IgD-negative memory B cell (primary cell): ENCODE results near the gene CFHR5. TPM values are rescaled to one million over a fixed set of nuclear protein-coding genes. Genes with fewer than 3 reads are reported as not detected.
"Not testable (repeated sequence)": the region's sequence is repeated elsewhere in the genome, so short reads cannot be mapped to it uniquely, and the experiment has no call there.

Experiments
- H3K27ac Mint-ChIP-seq, 3 donors: one replicate each; pipeline ENCODE4 v1.8.0; 2020 to 2022; ENCODE audit warnings: mild to moderate bottlenecking in 3 of 3, mixed read lengths in 3 of 3, moderate library complexity in 1 of 3
- H3K27me3 Mint-ChIP-seq: one replicate; pipeline ENCODE4 v1.8.0; 2021; ENCODE audit warnings: mixed read lengths
- H3K36me3 Mint-ChIP-seq: one replicate; pipeline ENCODE4 v1.8.0; 2020; ENCODE audit warnings: mild to moderate bottlenecking, mixed read lengths
- H3K4me1 Mint-ChIP-seq, 3 donors: one replicate each; pipeline ENCODE4 v1.8.0; 2020 to 2022; ENCODE audit warnings: mixed read lengths in 3 of 3, mild to moderate bottlenecking in 1 of 3
- H3K4me3 Mint-ChIP-seq, 4 donors: one replicate each; pipeline ENCODE4 v1.8.0; 2020 to 2022; ENCODE audit warnings: mild to moderate bottlenecking in 4 of 4, mixed read lengths in 4 of 4, moderate library complexity in 3 of 4
- H3K9me3 Mint-ChIP-seq, 3 donors: one replicate each; pipeline ENCODE4 v1.8.0; 2020 to 2021; ENCODE audit warnings: mixed read lengths in 3 of 3, mild to moderate bottlenecking in 1 of 3
- polyA plus RNA-seq: library from polyadenylated mRNA; unstranded; fragments of 300-500 nt; fragmentation: Illumina TruSeq; gene quantifications from one replicate; pipeline ENCODE4 v1.2.3, GENCODE V29; 2021

Gene CFHR5
- not detected for polyA plus RNA-seq

DNA sequence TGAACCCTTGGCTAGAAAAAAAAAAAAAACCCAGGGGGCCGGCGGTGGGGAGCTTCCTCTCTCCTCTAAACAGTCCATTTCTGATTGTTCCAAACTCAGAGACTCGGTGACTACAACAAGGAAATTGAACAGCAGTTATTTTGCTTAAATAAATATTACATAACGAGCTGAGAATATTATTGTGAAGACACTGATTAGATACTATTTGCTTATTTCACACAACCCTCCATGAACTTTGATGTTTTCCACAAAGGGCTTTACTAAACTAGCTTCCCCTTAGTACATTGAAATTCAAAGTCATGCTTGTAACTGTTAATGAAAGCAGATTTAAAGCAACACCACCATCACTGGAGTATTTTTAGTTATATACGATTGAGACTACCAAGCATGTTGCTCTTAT, at the start of gene CFHR5:
CFHR5 (plus strand) TSS at position 279 of the 400 bp plus-strand sequence; CDS start at position 388, 109 bp downstream.
- Mint-ChIP-seq H3K27me3 (no peaks in the 10 kb centered on the region), H3K9me3 (no peaks in the 10 kb centered on the region), H3K4me1 (no peaks in the 10 kb centered on the region), H3K4me3 (no peak within 1 kb of the TSS), H3K27ac (no peak within 1 kb of the TSS), H3K36me3 (no peaks in the 10 kb centered on the region)

DNA sequence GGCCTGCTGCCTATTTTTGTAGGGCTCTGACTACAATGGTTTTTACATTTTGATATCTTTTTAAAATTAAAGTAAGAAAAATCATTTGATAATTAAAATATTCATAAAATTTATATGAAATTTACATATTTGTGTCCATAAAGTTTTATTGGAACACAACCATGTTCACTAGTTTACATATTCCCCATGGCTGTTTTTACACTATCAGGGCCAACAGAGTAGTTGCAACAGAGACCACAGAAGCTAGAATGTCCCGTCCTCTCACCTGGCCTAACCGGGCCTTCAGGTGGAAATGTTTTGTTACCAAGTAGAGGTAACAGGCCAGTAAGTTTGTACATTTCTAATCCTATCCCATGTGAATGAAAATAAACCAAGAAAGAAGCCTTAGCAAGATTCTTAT, 44.5 kb upstream of the CFHR5 start:
- not testable (repeated sequence) for H3K36me3 Mint-ChIP-seq, H3K4me3 Mint-ChIP-seq, H3K9me3 Mint-ChIP-seq, H3K27ac Mint-ChIP-seq, H3K27me3 Mint-ChIP-seq, H3K4me1 Mint-ChIP-seq

DNA sequence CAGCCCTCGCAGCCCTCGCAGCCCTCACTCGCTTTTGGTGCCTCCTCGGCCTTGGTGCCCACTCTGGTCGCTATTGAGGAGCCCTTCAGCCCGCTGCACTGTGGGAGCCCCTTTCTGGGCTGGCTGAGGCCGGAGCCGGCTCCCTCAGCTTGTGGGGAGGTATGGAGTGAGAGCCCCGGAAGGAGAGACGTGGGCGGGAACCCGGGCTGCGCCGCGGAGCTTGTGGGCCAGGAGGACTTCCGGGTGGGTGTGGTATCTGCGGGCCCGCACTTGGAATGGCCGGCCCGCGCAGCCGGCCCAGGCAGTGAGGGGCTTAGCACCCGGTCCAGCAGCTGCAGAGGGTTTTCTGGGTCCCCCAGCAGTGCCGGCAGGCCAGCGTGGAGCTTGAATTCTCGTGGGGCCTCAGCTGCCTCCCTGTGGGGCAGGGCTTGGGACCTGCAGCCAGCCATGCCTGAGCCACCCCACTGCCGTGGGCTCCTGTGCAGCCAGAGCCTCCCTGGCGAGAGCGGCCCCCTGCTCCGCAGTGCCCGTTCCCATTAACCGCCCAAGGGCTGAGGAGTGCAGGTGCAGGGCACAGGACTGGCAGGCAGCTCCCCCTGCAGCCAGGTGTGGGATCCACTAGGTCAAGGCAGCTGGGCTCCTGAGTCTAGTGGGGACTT, 43.7 kb upstream of the CFHR5 start:
- H3K4me1 Mint-ChIP-seq, result no peaks in the 10 kb centered on the region
- H3K36me3 Mint-ChIP-seq, result no peaks in the 10 kb centered on the region
- H3K9me3 Mint-ChIP-seq, result peaks cover 0 to 9% (median 0%) of the 10 kb centered on the region in 3 donors
- H3K4me3 Mint-ChIP-seq, result no peak overlapping the region
- H3K27ac Mint-ChIP-seq, result no peak overlapping the region
- H3K27me3 Mint-ChIP-seq, result no peaks in the 10 kb centered on the region

DNA sequence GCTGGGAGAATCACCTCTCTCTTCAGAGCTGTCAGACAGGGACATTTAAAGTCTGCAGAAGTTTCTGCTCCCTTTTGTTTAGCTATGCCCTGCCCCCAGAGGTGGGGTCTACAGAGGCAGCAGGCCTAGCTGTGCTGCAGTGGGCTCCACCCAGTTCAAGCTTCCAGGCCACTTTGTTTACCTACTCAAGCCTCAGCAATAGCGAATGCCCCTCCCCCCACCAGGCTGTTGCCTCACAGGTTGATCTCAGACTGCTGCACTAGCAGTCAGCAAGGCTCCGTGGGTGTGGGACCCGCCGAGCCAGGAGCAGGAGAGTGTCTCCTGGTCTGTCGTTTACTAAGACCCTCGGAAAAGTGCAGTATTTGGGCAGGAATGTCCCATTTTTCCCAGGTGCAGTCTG, 35.9 kb upstream of the CFHR5 start:
- not testable (repeated sequence) for H3K4me3 Mint-ChIP-seq

DNA sequence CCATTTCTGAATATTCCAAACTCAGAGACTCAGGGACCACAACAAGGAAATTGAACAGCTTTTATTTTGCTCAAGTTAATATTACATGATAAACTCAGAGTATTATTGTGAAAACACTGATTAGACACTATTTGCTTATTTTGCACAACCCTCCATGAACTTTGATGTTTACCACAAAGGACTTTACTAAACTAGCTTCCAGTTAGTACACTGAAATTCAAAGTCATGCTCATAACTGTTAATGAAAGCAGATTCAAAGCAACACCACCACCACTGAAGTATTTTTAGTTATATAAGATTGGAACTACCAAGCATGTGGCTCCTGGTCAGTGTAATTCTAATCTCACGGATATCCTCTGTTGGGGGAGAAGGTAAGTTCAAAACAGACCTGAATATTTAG, 33.8 kb upstream of the CFHR5 start, which contains the start of gene CFHR2:
CFHR2 (plus strand) TSS at position 171 of the 400 bp plus-strand sequence; CDS start at position 314, 143 bp downstream.
- not testable (repeated sequence) for H3K36me3 Mint-ChIP-seq, H3K9me3 Mint-ChIP-seq, H3K4me3 Mint-ChIP-seq, H3K27ac Mint-ChIP-seq, H3K4me1 Mint-ChIP-seq, H3K27me3 Mint-ChIP-seq

More for the DNA sequence above, 35.9 kb upstream of the CFHR5 start:
- not testable (repeated sequence) for H3K4me1 Mint-ChIP-seq, H3K36me3 Mint-ChIP-seq, H3K9me3 Mint-ChIP-seq, H3K27ac Mint-ChIP-seq, H3K27me3 Mint-ChIP-seq

DNA sequence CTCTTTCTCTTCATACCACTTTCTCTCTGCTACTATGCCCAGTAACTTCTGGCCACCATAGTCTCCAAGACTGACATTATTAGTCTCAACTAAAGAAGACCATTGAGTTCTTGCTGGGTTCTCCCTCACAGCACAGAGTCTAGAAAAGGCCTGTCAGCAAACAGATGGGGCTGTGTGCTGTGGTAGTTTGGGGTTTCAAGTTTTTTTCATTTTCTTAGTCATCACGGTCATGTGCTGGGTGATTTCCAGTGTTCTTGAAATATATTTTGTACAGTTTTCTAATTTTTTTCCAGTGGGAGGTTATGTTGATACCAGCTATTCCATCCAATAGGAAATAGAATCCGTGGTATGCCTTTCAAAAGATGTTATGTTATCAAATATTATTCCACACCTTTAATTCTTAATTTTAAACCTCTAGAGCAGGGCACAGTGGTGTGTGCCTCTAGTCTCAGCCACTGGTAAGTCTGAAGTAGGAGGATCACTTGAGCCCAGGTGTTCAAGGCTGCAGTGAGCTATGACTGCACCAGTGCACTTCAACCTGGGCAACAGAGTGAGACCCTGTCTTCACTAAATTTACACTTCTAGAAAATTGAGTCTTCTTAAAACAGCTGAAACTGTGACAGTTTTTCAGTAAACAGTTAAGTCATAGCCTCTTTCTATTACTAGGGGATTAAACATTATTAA, 25.5 kb upstream of the CFHR5 start:
- no peaks in the 10 kb centered on the region for H3K27me3 Mint-ChIP-seq
- H3K27ac Mint-ChIP-seq, result no peak overlapping the region
- no peaks in the 10 kb centered on the region for H3K4me1 Mint-ChIP-seq
- peaks cover 0 to 12% (median 0%) of the 10 kb centered on the region in 3 donors for H3K9me3 Mint-ChIP-seq
- no peaks in the 10 kb centered on the region for H3K36me3 Mint-ChIP-seq
- no peak overlapping the region for H3K4me3 Mint-ChIP-seq

DNA sequence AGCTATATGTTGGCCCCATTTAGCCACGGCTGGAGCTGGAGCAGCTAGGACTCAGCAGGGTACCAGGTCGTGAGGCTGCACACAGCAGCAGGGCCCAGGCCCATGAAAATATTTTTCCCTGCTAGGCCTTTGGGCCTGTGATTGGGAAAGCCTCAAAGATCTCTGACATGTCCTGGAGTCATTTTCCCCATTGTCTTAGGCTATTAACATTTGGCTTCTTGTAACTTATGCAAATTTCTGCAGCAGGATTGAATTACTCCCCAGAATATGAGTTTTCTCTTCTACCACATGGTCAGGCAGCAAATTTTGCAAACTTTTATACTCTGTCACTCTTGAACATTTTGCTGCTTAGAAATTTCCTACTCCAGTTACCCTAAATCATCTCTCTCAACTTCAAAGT, 22.6 kb upstream of the CFHR5 start:
- no peaks in the 10 kb centered on the region for H3K27me3 Mint-ChIP-seq
- H3K9me3 Mint-ChIP-seq, result peaks cover 0 to 12% (median 0%) of the 10 kb centered on the region in 3 donors
- H3K36me3 Mint-ChIP-seq, result no peaks in the 10 kb centered on the region
- H3K27ac Mint-ChIP-seq, result no peak overlapping the region
- no peak overlapping the region for H3K4me3 Mint-ChIP-seq
- no peaks in the 10 kb centered on the region for H3K4me1 Mint-ChIP-seq

DNA sequence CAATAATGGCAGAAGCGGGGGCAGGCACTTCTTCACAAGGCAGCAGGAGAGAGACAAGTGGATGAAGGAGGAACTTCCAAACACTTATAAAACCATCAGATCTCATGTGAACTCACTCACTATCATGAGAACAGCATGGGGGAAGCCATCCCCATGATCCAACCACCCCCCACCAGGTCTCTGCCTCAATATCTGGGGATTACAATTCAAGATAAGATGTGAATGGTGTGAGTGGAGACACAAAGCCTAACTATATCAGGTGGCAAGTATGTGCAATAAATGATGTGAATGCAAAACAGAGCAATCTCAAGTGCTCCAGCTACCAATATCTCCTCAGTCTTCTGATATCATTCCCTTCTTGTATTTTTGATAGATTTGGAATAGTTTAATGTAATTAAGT, 21.4 kb upstream of the CFHR5 start:
- Mint-ChIP-seq H3K4me1 (no peaks in the 10 kb centered on the region), H3K9me3 (peaks cover 0 to 12% (median 1%) of the 10 kb centered on the region in 3 donors), H3K27ac (no peak overlapping the region), H3K4me3 (no peak overlapping the region), H3K27me3 (no peaks in the 10 kb centered on the region), H3K36me3 (no peaks in the 10 kb centered on the region)

DNA sequence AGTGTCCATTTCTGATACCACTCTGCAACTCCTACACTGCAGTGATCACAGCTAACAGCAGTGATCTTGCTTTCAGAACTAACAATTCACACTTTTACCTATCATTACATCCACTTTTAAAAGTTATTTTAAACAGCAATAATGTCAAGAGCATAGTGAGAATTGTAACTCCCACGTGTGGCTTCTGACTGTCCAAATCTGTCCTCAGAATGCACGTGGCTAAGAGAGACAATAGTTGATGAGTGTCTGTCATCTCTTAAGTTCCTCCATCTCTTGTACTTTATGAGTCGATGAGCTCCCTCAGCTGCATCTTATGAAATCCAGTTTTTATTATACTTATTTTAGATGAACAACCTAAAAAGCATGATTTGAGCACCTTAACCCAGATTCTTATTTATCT, 16.5 kb upstream of the CFHR5 start:
- Mint-ChIP-seq H3K4me1 (no peaks in the 10 kb centered on the region), H3K9me3 (peaks cover 0 to 7% (median 1%) of the 10 kb centered on the region in 3 donors), H3K4me3 (no peak overlapping the region), H3K27ac (no peak overlapping the region), H3K36me3 (no peaks in the 10 kb centered on the region), H3K27me3 (no peaks in the 10 kb centered on the region)

DNA sequence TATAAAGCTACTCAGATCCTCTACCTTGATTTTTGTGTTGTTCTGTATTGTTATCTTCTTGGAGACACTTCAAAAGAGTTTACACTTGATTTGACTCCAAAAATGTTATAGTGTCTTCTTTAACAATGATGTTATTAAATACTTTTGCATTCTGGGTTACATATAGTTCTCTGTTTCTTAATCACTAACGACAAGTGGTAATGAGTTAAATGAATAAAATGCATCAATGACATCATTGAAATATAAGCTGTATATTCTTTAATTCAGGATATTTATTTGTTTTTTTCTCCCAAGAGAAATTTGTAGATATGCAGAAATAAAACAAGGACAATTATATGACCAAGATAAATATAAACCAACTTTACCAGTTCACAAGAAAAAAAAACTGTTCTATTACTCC, 7.2 kb upstream of the CFHR5 start:
- H3K27me3 Mint-ChIP-seq, result peaks cover 2% of the 10 kb centered on the region
- H3K36me3 Mint-ChIP-seq, result no peaks in the 10 kb centered on the region
- H3K9me3 Mint-ChIP-seq, result no peaks in the 10 kb centered on the region
- no peaks in the 10 kb centered on the region for H3K4me1 Mint-ChIP-seq
- H3K27ac Mint-ChIP-seq, result no peak overlapping the region
- H3K4me3 Mint-ChIP-seq, result no peak overlapping the region

DNA sequence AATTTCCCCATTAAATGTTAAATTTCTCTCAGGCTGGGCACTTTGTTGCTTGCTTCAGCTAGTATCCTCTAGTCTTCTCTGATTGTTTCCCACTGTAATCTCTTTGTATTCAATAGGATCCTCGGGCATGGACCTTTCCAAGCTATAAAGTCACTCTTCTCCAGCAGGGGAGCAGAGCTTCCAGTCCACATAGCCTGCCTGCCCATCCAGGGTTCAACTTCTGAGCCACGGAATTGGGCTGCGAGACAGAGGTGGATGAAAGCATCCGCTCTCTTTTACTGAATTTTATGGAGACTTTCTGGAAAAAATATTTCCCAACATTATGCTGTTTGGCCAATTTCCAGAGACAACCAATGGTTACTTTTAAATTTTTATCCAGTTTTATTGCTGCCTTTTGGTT, 1.1 kb upstream of the CFHR5 start:
- no peaks in the 10 kb centered on the region for H3K4me1 Mint-ChIP-seq
- H3K4me3 Mint-ChIP-seq, result no peak overlapping the region
- H3K27ac Mint-ChIP-seq, result no peak overlapping the region
- no peaks in the 10 kb centered on the region for H3K9me3 Mint-ChIP-seq
- H3K27me3 Mint-ChIP-seq, result no peaks in the 10 kb centered on the region
- H3K36me3 Mint-ChIP-seq, result no peaks in the 10 kb centered on the region

DNA sequence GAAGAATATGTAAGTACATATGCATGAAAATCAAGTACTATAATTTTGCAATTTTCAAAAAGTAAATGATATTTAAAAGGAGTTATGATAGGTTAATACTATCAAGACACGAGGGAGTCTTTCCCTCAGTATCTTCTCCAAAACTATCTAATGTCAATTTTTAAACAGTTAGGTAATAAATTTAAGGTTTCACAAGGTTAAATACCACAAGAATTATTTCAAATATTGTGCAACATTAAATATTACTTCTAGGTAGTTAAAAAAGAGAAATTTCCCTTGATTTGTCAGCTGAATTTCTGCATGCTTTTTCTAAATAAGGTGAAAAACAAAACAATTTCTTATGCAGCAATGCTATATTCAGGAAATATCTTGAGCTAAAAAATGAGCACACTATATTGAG, 3.5 kb downstream of the CFHR5 start:
- Mint-ChIP-seq H3K27ac (no peak overlapping the region), H3K9me3 (no peaks in the 10 kb centered on the region), H3K4me3 (no peak overlapping the region), H3K4me1 (no peaks in the 10 kb centered on the region), H3K27me3 (no peaks in the 10 kb centered on the region), H3K36me3 (no peaks in the 10 kb centered on the region)

DNA sequence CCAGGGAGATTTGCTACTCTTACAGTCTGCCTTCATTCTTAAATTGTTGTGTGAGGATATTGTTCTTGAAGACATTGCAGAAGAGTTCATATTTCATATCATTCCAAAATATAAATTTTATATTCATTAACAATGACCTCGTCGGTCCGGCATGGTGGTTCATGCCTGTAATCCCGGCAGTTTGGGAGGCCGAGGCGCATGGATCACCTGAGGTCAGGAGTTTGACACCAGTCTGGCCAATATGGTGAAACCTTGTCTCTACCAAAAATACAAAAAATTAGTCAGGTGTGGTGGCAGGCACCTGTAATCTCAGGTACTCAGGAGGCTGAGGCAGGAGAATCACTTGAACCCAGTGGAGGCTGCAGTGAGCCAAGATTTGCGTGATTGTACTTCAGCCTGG, 4.9 kb downstream of the CFHR5 start:
- not testable (repeated sequence) for H3K9me3 Mint-ChIP-seq, H3K36me3 Mint-ChIP-seq, H3K4me1 Mint-ChIP-seq, H3K27me3 Mint-ChIP-seq, H3K27ac Mint-ChIP-seq, H3K4me3 Mint-ChIP-seq

DNA sequence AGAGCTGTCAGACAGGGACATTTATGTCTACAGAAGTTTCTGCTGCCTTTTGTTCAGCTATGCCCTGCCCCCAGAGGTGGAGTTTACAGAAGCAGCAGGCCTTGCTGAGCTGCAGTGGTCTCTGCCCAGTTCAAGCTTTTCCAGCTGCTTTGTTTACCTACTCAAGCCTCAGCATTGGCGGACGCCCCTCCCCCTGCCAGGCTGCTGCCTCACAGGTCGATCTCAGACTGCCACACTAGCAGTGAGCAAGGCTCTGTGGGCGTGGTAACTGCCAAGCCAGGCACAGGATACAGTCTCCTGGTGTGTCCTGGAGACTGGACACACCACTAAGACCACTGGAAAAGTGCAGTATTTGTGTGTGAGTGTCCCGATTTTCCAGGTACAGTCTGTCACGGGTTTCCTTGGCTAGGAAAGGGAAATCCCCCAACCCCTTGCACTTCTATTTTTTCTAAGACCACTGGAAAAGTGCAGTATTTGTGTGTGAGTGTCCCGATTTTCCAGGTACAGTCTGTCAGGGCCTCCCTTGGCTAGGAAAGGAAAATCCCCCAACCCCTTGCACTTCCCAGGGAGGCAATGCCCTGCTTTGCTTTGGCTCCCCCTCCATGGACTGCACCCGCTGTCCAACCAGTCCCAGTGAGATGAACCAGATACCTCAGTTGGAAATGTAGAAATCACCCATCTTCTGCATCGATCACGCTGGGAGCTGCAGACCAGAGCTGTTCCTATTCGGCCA, 14.7 kb downstream of the CFHR5 start:
- not testable (repeated sequence) for H3K4me3 Mint-ChIP-seq, H3K9me3 Mint-ChIP-seq, H3K4me1 Mint-ChIP-seq, H3K36me3 Mint-ChIP-seq, H3K27ac Mint-ChIP-seq, H3K27me3 Mint-ChIP-seq

DNA sequence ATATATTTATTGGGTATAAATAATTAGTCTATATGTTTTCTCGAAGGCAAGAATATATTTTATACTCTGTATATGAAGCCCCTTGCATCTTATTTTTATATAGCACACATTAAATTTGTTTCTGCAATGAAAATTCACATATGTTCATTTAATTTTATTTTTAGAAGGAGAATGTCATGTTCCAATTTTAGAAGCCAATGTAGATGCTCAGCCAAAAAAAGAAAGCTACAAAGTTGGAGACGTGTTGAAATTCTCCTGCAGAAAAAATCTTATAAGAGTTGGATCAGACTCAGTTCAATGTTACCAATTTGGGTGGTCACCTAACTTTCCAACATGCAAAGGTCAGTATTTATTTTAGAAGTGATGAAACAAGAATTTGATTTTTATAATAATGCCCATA, 16.6 kb downstream of the CFHR5 start:
- no peaks in the 10 kb centered on the region for H3K9me3 Mint-ChIP-seq
- no peak overlapping the region for H3K27ac Mint-ChIP-seq

DNA sequence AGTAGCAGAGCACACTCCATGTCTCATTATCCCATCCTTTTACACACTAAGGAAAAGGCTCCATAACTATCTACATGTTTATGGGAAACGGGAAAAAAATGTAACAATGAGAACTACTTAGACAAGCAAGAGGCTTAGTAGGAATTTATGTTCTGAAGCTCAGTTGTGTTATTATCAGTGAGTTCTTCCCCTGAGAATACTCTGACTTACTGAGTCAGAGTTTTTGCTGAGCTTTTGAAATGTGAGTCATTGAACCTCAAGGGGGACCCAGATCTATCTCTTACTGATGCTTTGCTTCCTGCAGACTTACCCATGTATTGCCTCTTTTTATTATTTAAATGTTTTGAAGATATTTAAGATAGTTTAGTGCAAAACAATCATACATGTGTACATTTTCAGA, 20.1 kb downstream of the CFHR5 start:
- Mint-ChIP-seq H3K27ac (no peak overlapping the region), H3K4me3 (no peak overlapping the region), H3K36me3 (no peaks in the 10 kb centered on the region), H3K9me3 (no peaks in the 10 kb centered on the region), H3K4me1 (no peaks in the 10 kb centered on the region), H3K27me3 (no peaks in the 10 kb centered on the region)

More for the DNA sequence above, 16.6 kb downstream of the CFHR5 start:
- H3K4me3 Mint-ChIP-seq, result no peak overlapping the region
- H3K4me1 Mint-ChIP-seq, result no peaks in the 10 kb centered on the region
- no peaks in the 10 kb centered on the region for H3K36me3 Mint-ChIP-seq
- H3K27me3 Mint-ChIP-seq, result no peaks in the 10 kb centered on the region
